ENCODE measurements around the gene ADAM12.

- TF ChIP-seq SUZ12 (IDR thresholded peaks at IDR 0.05; ENCODE audit: extremely low read depth, insufficient read depth, insufficient read length) = no peak
- TF ChIP-seq YY1 (IDR thresholded peaks at IDR 0.05; ENCODE audit: insufficient read depth, insufficient read length) = no peak
- no peak for TF ChIP-seq ZNF274 (IDR thresholded peaks at IDR 0.05; ENCODE audit: low read depth, low read length)
Observed at GRCh38 chr10:126349101-126349500, 39.2 kb downstream of the ADAM12 start.

All from NT2/D1 (cell line).